Measurements from ENCODE around the gene FREM2.

FREM2 gene

DNA sequence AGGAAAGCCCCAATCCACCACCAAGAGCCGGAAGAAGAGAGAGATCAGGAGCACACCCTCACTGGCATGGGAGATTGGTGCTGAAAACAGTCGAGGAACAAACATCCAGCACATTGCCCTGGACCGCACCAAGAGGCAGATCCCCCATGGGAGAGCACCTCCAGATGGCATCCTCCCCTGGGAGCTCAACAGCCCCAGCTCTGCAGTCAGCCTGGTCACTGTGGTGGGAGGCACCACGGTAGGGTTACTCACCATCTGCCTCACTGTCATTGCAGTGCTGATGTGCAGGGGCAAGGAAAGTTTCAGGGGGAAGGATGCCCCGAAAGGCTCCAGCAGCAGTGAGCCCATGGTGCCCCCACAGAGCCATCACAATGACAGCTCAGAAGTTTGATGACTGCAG lies 193.5 kb downstream of the FREM2 start:
- no peak for DNase-seq

DNA sequence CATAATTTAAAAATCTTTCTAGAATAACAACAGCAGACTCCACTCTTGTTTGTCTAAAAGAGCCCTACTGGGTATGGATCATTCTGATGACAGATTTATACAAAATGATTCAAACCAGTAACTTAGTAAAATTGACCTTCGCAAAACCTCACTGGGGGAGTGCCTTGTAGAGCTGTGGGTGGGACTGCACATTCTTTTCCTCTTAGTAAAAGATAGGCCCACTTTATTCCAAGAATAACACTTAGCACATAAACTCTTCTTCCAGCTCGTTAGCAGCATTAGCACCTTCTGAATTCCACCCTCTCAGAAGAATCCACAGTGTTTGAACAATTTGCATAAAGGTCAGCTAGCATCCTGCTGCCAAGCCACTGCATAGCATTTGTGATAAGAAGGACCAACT lies 196.9 kb downstream of the FREM2 start:
- no peak for DNase-seq

DNA sequence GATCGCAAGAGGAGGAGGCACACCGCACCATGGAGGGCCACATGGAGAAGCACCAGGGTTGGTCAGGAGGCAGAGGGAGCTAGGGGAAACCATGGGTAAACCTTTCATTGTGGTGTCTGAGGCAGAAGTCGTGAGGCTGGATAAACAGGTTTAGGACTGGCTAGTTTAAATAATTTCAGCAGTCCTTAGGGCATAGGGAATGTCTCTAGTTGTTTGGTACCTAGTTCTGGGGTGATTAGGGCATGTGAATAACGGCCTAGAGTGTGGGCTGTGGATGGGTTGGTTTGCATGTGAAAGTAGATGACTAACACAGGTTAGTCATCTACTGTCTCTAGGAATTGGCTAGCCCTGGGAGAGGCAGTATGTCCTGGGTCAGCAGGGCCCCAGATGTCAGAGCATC lies 201.4 kb downstream of the FREM2 start:
- DNase-seq, result no peak

DNA sequence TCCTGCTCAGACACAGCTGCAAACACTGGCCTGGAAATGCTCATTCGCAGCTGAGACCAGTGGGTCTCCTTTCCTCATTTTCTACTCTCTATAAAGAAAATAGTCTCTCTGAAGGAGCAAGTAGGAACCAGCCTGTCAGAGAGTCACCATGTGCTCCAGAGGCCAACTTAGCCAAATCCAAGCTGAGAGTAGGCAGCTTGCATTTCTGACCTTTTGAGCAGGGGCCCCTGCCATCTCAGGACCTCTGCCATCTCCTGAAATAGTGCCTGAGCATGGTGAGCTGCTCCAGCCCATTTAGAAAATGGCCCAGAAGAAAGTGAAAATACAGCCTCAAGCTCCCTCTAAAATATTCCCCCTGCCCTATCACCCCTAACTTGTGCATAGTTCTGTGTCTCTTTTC lies 208.2 kb downstream of the FREM2 start:
- DNase-seq, result no peak

DNA sequence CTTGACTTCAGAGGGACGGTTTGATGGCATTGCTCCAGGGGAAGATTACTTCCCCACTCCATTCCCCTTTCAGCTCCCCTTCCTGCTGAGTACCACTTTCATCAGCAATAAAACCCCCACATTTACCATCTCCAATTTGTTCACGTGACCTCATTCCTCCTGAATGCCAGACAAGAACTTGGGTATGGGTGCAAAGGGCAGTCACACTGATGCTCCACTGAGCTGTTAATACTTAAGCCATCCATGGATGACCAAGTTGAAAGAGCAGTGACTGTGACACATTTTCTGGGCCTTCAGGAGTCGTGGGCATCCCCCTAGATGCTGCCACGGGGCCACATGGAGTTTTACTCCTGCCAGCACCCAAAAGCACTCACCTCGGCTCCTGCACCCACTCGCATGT lies 210.6 kb downstream of the FREM2 start:
- no peak for DNase-seq

DNA sequence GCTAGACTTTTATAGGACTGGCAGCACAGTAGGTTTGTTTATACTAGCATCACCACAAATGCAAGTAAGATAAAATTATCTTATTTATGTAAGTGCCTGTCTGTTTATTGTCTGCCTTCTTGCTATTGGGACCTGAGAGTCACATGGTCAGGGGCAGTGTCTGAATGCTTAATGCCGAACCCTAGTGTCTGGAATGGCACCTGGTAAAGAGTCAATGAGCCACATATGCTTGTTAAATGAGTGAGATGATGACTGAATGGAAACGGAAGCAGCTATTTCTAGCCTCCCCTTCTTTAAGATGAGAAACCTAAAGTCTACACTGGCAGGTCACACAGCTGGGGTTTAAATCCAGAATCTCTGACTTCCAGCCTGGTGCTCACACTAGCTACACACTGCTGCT lies 211.6 kb downstream of the FREM2 start:
- no peak for DNase-seq

DNA sequence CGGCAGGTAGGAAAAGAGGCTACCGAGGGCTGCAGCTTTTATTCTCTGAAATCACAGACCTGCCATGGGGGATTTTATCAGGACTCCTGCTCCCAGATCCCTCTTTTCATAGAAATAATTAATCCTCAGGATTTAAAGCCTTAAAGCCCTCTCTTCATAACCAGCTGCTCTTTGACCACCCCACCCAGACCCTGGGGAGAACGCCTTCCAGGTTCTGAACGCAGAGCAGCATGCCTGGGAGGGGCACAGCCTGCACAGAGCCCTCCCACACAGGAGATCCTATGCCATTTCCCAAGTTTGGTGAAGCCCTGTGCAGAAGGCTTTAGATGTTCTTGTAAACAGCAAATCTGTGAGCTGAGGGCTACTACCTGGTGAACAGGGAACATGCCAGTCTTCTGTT lies 212.7 kb downstream of the FREM2 start:
- DNase-seq, result no peak

DNA sequence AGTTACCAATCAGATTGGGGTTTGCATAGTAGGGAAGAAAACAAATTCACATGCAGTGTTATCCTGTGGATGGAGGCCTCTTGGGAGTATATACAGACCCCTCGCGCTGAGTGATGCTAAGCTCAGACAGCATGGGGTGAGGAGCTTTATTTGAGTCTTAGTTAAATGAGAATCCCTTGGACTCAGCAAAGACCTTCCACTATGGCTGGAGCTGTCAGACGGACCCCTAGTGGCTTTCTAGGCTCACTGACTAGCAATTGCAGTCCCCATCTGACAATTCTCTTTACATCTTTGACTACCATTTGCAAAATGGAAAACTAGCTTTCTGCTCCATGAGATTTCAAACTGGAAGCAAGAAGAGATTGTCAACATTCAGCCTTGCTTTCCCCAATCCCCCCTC lies 213.3 kb downstream of the FREM2 start:
- DNase-seq, result no peak

DNA sequence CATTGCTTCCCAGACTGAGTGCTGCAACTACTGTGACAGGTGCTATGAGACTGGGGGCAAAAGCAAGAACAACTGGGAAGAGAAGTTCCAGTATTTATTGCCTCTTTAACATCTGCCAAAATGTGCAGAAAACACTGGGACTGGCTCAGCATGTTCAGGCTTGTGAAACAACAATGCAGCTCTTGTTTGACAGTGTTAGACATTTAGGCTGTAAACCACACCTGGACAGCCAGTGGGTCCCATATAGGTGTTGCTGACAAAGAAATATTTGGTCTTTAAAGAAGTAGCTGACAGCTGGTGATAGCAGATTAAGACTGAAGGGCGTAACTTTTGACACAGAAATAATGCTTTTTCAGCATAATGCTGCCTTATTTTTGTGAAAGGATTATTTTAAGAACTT lies 215.7 kb downstream of the FREM2 start:
- no peak for DNase-seq

DNA sequence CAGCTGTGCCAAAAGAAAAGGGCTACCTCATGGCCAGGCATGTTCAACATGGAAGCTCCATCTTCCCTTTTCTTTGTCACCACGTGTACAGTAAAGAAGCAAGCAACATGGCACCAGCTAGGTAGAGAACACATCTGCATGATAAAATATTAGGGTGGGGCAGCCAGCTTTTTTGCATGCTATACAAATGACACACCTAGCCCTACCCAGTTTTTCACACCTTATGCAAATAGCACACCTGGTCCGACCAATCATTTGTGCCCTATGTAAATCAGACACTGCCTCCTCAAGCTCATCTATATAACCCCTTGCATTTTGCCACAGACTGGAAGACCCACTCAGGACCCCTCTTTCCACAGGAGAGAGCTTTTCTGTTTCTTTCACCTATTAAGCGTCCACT lies 218.2 kb downstream of the FREM2 start:
- no peak for DNase-seq

DNA sequence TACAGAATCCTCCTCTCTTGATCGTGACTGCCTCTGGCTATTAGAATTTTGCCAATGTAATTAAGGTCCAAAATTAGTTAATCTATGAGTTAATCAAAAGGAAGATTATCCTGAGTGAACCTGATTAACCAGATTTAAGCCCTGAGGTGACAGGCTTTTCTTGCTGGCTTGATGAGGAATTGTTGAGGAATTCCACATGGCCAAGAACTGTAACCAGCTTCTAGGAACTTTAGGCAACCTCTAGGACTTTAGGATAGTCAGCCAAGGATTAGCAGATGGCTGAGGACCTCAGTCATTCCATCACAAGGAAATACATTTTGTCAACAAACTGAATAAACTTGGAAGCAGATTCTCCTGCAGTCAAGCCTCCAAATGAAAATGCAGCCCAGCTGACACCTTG lies 219.0 kb downstream of the FREM2 start:
- no peak for DNase-seq

DNA sequence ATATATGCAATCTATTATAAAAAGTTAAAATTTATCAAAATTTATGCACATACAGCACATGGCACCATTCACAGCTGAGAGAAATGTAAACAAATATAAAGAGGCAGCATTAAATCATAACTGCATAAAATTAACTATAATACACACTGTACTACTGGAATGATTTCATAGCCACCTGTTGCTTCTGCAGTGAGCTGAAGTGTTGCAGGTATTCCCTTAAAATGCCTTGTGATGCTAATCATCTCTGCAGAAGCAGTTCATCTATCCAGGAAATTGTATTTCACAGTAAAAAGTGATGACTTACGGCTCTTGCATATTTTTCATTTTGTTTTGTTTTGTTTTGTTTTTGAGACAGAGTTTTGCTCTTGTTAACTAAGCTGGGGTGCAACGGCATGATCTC lies 221.7 kb downstream of the FREM2 start:
- DNase-seq, result no peak

DNA sequence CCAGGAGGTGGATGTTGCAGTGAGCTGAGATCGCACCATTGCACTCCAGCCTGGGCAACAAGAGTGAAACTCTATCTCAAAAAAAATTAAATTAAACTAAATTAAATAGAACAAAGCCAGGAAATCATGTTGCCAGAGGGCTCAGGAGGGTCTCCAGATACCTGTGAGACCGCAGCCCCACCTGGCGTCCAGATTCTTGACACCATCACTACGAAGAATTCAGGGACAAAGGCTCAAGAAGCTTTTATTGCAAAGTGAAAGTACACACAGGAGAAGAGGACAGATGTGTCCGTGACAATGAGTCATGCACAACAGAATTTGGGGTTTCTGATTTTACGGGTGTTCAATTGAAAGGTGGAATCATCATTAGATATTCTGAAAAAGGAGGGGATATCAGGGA lies 227.2 kb downstream of the FREM2 start:
- DNase-seq, result no peak

DNA sequence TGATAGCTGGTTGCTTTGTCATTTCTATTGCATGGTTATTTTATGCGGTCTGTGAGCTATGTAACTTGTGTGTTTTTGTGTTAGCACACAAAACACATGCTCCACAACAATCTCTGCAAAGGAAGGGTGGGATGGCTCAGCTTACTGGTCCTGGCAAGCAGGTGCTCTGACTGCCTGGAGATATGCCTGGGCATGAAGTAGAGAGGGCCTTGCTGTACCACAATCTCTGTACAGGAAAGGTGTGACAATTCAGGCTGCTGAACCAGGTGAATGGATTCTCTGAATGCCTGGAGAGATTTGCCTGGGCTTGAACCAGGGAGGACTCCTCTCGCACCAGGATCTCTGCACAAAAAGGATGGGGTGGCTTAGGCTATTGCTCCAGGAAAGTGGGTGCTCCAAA lies 234.2 kb downstream of the FREM2 start:
- DNase-seq, result no peak

DNA sequence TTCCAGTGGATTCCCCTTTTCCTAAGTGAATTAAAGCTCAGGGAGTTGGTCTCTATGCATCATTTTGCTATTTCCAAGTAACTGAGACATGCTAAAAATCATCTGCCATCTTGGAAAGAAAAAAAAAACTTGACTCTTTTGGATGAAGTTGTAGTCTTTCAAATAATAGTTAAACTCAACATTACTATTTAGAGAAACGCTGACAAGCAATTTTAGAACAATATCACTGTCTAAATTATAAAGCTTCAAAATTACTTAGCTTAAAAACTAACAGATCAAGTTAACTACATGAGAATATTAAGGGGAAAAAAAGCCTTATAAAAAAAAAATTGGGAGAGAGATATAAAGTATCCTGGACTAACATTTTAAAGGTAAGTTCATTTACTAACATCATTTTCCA lies 235.3 kb downstream of the FREM2 start:
- DNase-seq, result no peak

DNA sequence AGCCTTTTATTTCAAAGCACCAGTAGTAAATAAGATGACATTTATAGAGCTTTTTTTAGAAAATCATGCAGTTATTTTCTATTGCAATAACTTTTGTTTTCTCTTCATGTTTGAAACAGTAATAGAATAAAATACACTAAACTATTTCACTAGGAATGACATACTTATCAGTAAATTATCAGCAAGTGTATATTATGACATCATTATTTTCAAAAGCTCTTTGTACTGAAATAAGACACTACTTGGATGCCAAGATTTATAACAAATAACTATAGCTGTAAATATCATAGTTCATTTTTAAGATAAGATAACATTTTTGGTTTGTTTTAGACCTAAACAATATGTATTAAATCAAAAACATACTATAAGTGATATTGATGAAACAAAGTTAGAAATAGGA lies 246.9 kb downstream of the FREM2 start:
- DNase-seq, result no peak

Data from anterior cingulate cortex (tissue), 58 donors.